Nephron (organoid): ENCODE measurements around the gene MND1.
"Not testable (repeated sequence)": the region's sequence is repeated elsewhere in the genome, so short reads cannot be mapped to it uniquely, and the experiment has no call there.

ENCODE experiments used
- H3K27ac Mint-ChIP-seq, 3 experiments: 2 replicates each; pipeline ENCODE4 v1.8.0; 2020; ENCODE audit warnings: mixed read lengths in 3 of 3, mild to moderate bottlenecking in 2 of 3, moderate library complexity in 1 of 3
- H3K27me3 Mint-ChIP-seq: 2 replicates; pipeline ENCODE4 v1.8.0; 2021; ENCODE audit warnings: low read depth, mild to moderate bottlenecking, moderate library complexity, mixed read lengths
- H3K36me3 Mint-ChIP-seq: 2 replicates; pipeline ENCODE4 v1.8.0; 2020; ENCODE audit warnings: low read depth, mixed read lengths
- H3K4me1 Mint-ChIP-seq: 2 replicates; pipeline ENCODE4 v1.8.0; 2020; ENCODE audit warnings: mixed read lengths
- H3K4me3 Mint-ChIP-seq, 3 experiments: 2 replicates each; pipeline ENCODE4 v1.8.0; 2020; ENCODE audit warnings: mild to moderate bottlenecking in 3 of 3, mixed read lengths in 3 of 3, moderate library complexity in 2 of 3
- H3K9me3 Mint-ChIP-seq: 2 replicates; pipeline ENCODE4 v1.8.0; 2020; ENCODE audit warnings: mixed read lengths
- CTCF ChIP-seq, 3 experiments: fragments of 200-600 bp; sonication (generic); IDR thresholded peaks; one replicate each; pipeline ENCODE4 v1.5.0; 2021; ENCODE audit warnings: antibody characterized with exemption in 3 of 3; ENCODE audit not compliant: unreplicated experiment in 3 of 3

Gene MND1

GRCh38 chr4:153449338-153449737 is 104.8 kb downstream of the MND1 start:
- Mint-ChIP-seq H3K4me3 (no peak overlapping the region), H3K36me3 (no peaks in the 10 kb centered on the region), H3K27me3 (peaks cover 4% of the 10 kb centered on the region), H3K9me3 (no peaks in the 10 kb centered on the region), H3K4me1 (peaks cover 31% of the 10 kb centered on the region), H3K27ac (peak overlapping the region in 1 of 3 experiments; percentile 71)
- TF ChIP-seq CTCF (IDR thresholded peaks at IDR 0.05; ENCODE audit: unreplicated experiment in 3 of 3): no peak

DNA sequence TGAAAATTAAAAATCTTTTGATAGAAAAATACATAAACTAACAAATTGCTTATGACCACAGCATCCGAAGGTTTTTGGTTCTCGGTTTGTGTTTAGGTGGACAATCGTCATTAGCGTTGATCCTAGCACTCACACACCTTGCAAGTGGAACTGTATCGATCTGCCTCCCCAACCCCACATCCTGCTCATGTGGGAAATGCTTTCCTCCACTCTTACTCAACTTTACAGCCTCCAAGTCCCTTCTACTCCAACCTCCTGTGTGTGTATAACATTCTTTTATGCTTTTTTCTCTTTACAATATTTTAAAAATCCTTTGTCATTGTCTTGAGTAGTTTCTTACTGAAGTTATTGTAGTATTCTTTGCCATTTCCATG is 106.0 kb downstream of the MND1 start:
- Mint-ChIP-seq H3K27me3 (peaks cover 4% of the 10 kb centered on the region), H3K4me1 (peaks cover 31% of the 10 kb centered on the region), H3K27ac (peak overlapping the region; percentile 48 to 82 (median 72)), H3K36me3 (no peaks in the 10 kb centered on the region), H3K9me3 (no peaks in the 10 kb centered on the region), H3K4me3 (no peak overlapping the region)
- no peak for TF ChIP-seq CTCF (IDR thresholded peaks at IDR 0.05; ENCODE audit: unreplicated experiment in 3 of 3)

- H3K27ac Mint-ChIP-seq, H3K27me3 Mint-ChIP-seq, H3K4me3 Mint-ChIP-seq, H3K36me3 Mint-ChIP-seq, H3K9me3 Mint-ChIP-seq: not testable (repeated sequence)
- peaks cover 31% of the 10 kb centered on the region for H3K4me1 Mint-ChIP-seq
Observed at GRCh38 chr4:153451145-153451544, 106.7 kb downstream of the MND1 start.

- TF ChIP-seq CTCF (IDR thresholded peaks at IDR 0.05; ENCODE audit: unreplicated experiment in 3 of 3): no peak
- Mint-ChIP-seq H3K4me1 (peaks cover 25% of the 10 kb centered on the region), H3K4me3 (no peak overlapping the region), H3K27ac (peak overlapping the region in 1 of 3 experiments; percentile 39), H3K27me3 (peaks cover 4% of the 10 kb centered on the region), H3K9me3 (no peaks in the 10 kb centered on the region), H3K36me3 (no peaks in the 10 kb centered on the region)
Observed at GRCh38 chr4:153451911-153452657, 107.6 kb downstream of the MND1 start.

DNA sequence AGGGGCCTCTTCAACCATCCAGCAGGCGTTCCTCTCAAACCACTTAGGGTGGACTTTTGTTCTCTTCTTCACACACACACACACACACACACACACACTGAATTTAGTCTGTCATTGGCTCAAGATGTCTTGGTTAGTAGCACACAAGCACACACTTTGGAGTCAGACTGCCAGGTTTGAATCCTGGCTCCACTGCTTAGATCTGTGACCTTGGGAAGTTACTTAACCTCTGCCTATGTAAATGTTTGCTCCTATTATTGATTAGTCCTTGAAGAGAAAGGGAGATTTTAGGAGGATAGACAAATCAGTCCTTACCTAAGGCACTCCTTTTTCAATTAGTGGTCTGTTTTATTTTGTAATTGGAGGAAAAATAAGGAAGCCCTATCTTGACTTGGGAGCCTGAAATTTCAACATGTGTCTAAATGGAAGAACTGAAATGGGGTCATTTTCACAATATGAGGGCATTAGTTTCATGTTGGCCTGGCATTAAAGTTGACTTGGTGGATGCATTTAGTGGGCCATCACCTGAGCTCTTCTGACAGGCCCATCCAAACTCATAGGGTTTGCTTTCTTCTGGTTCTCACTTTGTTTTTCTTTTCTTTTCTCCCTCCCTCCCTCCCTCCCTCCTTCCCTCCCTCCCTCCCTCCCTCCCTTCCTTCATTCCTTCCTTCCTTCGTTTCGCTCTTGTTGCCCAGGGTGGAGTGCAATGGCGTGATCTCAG is 108.3 kb downstream of the MND1 start:
- no peak for TF ChIP-seq CTCF (IDR thresholded peaks at IDR 0.05; ENCODE audit: unreplicated experiment in 3 of 3)
- peaks cover 4% of the 10 kb centered on the region for H3K27me3 Mint-ChIP-seq
- peak overlapping the region in 1 of 3 experiments; percentile 39 for H3K27ac Mint-ChIP-seq
- no peaks in the 10 kb centered on the region for H3K9me3 Mint-ChIP-seq
- H3K4me1 Mint-ChIP-seq: peaks cover 20% of the 10 kb centered on the region
- H3K36me3 Mint-ChIP-seq: no peaks in the 10 kb centered on the region
- H3K4me3 Mint-ChIP-seq: no peak overlapping the region

DNA sequence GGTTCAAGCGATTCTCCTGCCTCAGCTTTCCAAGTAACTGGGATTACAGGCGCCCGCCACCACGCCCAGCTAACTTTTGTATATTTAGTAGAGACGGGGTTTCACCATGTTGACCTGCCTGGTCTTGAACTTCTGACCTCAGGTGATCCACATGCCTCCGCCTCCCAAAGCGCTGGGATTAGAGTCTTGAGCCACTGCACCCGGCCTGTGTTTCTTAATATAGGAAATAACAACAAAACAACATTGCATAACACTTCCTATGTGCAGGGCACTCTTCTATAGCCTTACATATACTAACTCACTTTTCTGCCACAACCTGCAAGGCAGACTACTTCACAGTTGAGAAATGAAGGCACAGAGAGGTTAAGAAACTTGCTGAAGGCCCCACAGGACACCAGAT is 108.9 kb downstream of the MND1 start:
- Mint-ChIP-seq H3K4me1 (peaks cover 14% of the 10 kb centered on the region), H3K36me3 (no peaks in the 10 kb centered on the region), H3K4me3 (no peak overlapping the region), H3K27ac (no peak overlapping the region), H3K27me3 (peaks cover 4% of the 10 kb centered on the region), H3K9me3 (no peaks in the 10 kb centered on the region)
- TF ChIP-seq CTCF (IDR thresholded peaks at IDR 0.05; ENCODE audit: unreplicated experiment in 3 of 3): no peak
